GM19238 (cell line): ENCODE measurements around the gene PMFBP1.
"Not testable (repeated sequence)": the region's sequence is repeated elsewhere in the genome, so short reads cannot be mapped to it uniquely, and the experiment has no call there.

Experiments
- DNase-seq: peaks from one replicate; pipeline ENCODE4 v3.0.0; 2011; ENCODE audit warnings: low spot score; ENCODE audit not compliant: insufficient read length

PMFBP1 gene

DNA sequence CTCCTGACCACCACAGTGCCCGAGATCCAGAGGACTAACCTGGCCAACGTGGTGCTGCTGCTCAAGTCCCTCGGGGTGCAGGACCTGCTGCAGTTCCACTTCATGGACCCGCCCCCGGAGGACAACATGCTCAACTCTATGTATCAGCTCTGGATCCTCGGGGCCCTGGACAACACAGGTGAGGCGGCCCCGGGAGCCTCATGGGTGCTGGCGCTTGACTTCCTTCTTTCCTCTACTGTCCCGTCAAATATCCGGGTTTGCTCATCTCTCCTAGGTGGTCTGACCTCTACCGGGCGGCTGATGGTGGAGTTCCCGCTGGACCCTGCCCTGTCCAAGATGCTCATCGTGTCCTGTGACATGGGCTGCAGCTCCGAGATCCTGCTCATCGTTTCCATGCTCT is 64.6 kb downstream of the PMFBP1 start:
- DNase-seq: no peak

GRCh38 chr16:72105978-72106377 is 66.0 kb downstream of the PMFBP1 start:
- DNase-seq: no peak

DNA sequence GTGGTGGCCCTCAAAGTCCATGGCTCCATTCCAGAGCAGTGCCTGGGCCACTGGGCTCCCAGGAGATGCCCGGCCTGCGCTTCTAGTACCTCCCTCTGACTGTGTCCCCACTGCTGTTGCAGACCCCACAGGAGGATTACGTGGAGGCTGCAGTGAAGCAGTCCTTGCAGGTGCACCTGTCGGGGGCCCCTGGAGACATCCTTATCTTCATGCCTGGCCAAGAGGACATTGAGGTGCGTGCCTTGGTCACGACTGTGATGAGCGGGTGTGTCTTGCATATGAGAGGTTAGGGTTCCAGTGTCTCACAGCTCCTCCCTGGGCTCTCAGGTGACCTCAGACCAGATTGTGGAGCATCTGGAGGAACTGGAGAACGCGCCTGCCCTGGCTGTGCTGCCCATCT is 67.0 kb downstream of the PMFBP1 start:
- DNase-seq: no peak

DNA sequence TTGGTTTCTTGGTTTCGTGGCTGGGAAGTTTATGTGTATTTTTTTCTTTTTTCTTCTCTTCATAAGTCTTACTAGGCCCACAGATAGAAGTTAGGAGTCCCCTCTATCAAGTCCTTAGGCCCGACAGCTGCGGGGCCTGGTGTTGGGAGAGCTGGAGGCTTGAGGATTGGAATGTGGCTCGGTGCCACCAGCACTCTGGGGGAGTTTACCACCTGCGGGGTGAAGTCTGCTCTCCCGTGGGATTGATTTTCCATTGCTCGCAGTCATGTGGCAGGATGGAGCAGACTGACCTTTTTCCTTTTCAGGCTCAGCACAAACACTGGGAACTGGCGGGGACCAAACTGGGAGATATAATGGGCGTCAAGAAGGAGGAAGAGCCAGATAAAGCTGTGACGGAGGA is 70.8 kb downstream of the PMFBP1 start:
- no peak for DNase-seq

DNA sequence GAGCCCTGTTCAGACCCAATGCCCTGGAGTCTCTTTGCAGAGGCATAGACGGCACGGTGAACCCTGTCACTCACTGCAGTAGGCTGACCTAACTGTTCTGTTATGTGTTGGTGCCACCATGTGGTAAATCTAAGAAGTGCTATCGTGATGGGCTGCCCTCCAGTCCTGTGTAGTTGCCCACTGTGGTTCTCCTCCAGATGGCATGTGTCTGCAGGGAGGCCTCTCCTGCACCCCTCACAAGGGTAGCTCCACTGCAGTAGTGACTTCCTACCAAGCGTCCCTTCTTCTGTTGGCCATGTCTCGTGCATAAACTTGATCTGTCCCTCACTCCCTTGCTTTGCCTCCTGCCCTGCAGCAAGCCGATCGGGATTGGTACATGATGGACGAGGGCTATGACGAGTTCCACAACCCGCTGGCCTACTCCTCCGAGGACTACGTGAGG is 72.6 kb downstream of the PMFBP1 start:
- DNase-seq: peak; percentile 44

DNA sequence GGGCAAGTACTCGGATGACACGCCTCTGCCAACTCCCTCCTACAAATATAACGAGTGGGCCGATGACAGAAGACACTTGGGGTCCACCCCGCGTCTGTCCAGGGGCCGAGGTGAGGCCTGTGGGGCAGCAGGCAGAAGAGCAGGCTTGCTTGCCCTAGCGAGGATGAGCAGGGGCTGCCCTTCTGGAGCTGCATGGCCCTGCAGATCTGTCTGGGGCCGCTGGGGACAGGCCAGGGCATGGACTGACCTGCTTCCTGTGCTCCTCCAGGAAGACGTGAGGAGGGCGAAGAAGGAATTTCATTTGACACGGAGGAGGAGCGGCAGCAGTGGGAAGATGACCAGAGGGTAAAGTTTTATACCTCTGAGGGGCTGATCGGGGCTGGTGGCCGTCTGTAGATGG is 73.0 kb downstream of the PMFBP1 start:
- DNase-seq: no peak

DNA sequence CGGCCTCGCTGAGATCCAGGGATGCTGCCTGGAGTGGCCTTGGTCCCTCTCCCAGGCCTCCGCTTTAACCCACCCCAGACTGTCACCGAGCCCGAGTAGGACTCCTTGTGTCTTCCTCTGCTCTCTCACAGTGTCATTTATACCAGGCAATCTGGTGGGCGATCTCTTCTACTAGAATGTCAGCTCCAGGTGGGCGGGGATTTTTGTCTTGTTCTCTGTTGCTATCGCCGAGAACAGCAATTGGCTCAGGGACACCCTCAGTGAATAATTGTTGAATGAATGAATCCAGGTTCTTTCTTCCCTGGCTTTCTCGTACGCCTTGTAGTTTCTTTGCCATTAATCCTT is 77.7 kb downstream of the PMFBP1 start:
- no peak for DNase-seq

GRCh38 chr16:72093448-72094265 is 78.3 kb downstream of the PMFBP1 start, which contains the start of the genes DHX38 and TXNL4B:
Gene DHX38, plus strand, starts transcription at chr16:72093847. Its CDS starts 2,311 bp downstream, at chr16:72096158.
Gene TXNL4B, minus strand, starts transcription at chr16:72093620. Its CDS starts 2,871 bp downstream, at chr16:72090749.
- DNase-seq: peak; percentile 98

DNA sequence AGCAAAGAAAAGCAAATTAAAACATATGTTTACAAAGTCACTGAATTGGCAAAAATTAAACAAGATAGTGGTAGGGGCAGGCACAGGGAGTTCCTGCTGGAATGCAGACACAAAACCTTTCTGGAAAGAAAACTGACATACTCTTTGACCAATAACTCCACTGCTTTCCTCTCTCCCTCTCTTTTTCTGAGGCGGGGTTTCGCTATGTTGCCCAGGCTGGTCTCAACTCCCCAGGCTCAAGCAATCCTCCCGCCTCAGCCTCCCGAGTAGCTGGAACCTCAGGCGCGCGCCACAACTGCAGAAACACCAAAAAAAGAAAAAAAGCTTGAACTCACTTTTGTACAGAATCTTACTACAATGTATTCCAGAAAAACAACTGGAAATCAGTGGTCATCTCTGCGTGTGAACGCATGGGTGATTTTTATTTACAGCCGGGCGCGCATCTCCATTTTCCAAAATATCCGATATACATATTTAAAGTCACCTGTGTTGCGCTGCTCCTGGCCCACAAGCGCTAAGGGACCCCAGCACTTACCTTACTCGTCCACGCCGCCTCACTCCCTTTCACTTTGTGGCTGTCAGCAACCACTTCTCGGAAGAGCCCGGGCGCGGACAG is 79.0 kb downstream of the PMFBP1 start:
- no peak for DNase-seq

DNA sequence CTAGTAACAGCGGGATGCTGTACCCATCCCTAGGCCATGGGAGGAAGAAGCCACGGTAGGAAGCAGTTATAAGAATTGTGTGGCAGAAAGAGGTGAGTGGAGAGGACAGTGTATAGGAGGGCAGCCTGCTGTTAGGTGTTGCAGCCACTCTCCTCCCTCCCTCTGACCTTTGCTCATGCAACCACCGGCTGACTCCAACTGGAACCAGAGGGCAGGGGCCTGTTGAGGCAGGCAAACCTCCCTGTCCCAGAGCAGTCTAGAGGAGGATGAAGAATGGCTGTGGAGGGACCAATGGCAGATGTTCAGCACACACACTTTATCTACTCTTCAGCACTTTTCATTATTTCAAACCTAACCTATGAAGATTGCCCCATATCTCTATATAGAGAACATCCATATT is 80.7 kb downstream of the PMFBP1 start:
- DNase-seq: no peak

- DNase-seq: no peak
These were observed 87.0 kb downstream of the PMFBP1 start for GRCh38 chr16:72085002-72085401.

- no peak for DNase-seq
These were observed 87.5 kb downstream of the PMFBP1 start for GRCh38 chr16:72084445-72084844.

- DNase-seq: no peak
These were observed 88.1 kb downstream of the PMFBP1 start for GRCh38 chr16:72083778-72084404.

DNA sequence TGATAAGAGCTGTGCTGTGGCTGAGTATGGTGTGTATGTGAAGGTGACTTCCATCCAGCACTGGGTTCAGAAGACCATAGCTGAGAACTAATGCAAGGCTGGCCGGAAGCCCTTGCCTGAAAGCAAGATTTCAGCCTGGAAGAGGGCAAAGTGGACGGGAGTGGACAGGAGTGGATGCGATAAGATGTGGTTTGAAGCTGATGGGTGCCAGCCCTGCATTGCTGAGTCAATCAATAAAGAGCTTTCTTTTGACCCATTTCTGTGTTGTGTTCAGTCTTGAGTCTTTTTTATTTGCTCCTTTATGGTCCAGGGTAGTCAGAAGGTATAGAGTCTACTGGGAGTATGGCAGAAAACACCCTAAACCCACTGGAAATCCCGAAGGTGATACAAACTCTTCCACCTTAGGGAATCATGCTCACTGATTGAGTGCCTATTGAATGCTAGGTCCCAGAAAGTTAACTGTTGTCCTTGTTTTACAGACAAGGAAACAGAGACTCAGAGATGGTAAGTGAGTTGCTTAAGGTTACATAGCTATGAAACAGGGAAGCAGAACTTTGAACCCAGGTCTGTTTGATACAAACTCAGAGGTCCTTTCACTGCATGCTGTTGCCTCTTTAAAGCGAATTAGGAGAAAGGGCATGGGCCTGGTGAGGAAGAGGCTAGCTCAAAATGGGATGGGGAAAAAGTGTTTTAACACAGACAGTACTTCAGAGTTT is 94.8 kb downstream of the PMFBP1 start:
- DNase-seq: not testable (repeated sequence)

DNA sequence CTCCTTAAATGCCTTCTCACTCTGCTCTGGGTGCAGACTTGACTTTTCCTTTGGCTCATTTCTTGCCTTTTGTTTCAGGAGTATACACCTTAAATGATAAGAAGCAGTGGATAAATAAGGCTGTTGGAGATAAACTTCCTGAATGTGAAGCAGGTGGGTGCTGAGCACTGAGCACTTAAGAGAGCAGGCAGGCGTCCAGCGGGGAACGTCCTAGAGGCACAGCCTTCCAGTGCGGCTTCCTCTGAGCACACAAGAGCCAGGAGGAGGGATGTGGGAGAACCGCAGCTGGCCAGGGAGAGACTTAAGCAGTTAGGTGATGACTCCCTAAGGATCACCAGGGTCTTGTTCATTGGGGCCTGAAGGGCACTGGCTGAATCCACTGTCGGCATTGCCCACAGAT is 96.9 kb downstream of the PMFBP1 start:
- not testable (repeated sequence) for DNase-seq

GRCh38 chr16:72073560-72074230 is 98.3 kb downstream of the PMFBP1 start:
- no peak for DNase-seq

DNA sequence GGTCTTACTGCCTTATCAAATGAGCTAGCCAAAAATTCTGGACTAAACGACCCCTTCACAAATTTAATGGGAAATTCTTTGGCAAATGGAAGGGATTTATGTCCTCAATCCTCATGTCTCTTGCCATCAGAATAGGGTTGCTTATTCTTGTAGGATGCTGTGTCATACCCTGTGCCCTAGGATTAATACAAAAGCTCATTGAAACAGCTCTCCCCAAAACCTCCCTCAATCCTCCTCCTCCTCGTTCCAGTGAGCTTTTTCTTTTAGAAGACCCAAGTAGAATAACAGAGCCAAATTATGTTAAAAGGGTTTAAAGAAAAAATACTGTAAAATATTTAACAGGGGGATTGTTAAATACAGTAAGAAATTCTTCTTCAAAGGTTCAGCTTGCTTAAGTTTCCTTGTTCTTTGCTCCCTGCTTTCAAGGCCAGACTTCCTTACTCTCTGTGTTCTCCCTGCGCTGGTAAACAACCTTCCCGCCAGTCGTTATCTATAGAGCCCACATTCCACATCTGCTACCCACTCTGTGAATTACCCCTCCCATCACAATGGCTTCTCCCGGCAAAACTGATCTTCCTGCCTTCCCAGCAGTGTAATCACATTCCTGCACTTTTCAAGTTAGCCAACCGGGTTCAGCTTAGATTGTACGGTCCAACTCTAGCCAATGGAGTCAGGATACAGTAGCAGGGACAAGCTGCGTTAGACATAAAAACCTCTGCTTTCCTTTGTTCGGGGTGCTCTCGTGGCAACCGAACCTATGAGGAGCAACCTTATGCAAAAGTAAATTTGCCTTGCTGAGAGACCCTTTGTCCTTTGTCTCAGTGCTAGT is 99.2 kb downstream of the PMFBP1 start:
- DNase-seq: no peak
